MCF 10A (cell line): ENCODE results near the gene ZC3H12C. TPM values are rescaled to one million over a fixed set of nuclear protein-coding genes. Genes with fewer than 3 reads are reported as not detected.
A peak's percentile ranks its signal among the peaks of the same experiment; 100 is the strongest.

Experiments
- BruUV-seq: library from RNA; stranded (reverse); fragments of 400-500 nt; replicated peaks from 2 replicates; lab custom pipeline; 2021; lab: Mats Ljungman, UMichigan
- CTCF ChIA-PET: fragments of 300-600 bp; sonication (Branson Sonifier 250); formaldehyde crosslinking; extraction: SDS; loops from one replicate; lab custom pipeline; 2021; ENCODE audit warnings: antibody characterized with exemption, inconsistent platforms; lab: Yijun Ruan, JAX
- POLR2A ChIA-PET: fragments of 300-600, 350-650 bp; sonication (Branson Sonifier 250); formaldehyde crosslinking; extraction: SDS; loops from one replicate; lab custom pipeline; 2020; ENCODE audit warnings: antibody characterized with exemption, inconsistent platforms; lab: Yijun Ruan, JAX
- DNase-seq: peaks from one replicate; pipeline ENCODE4 v3.0.0-alpha.2; 2018; ENCODE audit not compliant: unreplicated experiment
- H3K27ac Mint-ChIP-seq: one replicate; pipeline ENCODE4 v1.8.0; 2022; ENCODE audit warnings: mild to moderate bottlenecking, low read depth, mixed read lengths; ENCODE audit not compliant: unreplicated experiment
- H3K27me3 Mint-ChIP-seq: one replicate; pipeline ENCODE4 v1.8.0; 2022; ENCODE audit warnings: mixed read lengths; ENCODE audit not compliant: insufficient read depth, unreplicated experiment
- H3K36me3 Mint-ChIP-seq: one replicate; pipeline ENCODE4 v1.8.0; 2022; ENCODE audit warnings: mild to moderate bottlenecking, moderate library complexity, mixed read lengths; ENCODE audit not compliant: insufficient read depth, unreplicated experiment
- H3K4me1 Mint-ChIP-seq: one replicate; pipeline ENCODE4 v1.8.0; 2022; ENCODE audit warnings: mixed read lengths; ENCODE audit not compliant: insufficient read depth, unreplicated experiment
- H3K4me3 Mint-ChIP-seq: one replicate; pipeline ENCODE4 v1.8.0; 2022; ENCODE audit warnings: mild to moderate bottlenecking, moderate library complexity, mixed read lengths; ENCODE audit not compliant: unreplicated experiment
- H3K9me3 Mint-ChIP-seq: one replicate; pipeline ENCODE4 v1.8.0; 2022; ENCODE audit warnings: mixed read lengths; ENCODE audit not compliant: unreplicated experiment
- CTCF ChIP-seq: fragments of 200-600 bp; IDR thresholded peaks from one replicate; pipeline ENCODE4 v1.8.0; 2022; ENCODE audit warnings: antibody characterized with exemption, mild to moderate bottlenecking; ENCODE audit not compliant: unreplicated experiment
- intact Hi-C: fragments of 100-400 bp; cut with micrococcal nuclease; formaldehyde crosslinking; loops from 2 replicates; pipeline ENCODE4 v1.14.1; 2022
- total RNA-seq: library from RNA; stranded (reverse); gene quantifications from 2 replicates; pipeline ENCODE4 v1.2.3, GENCODE V29; 2022

The ZC3H12C gene
- total RNA-seq, 1 experiment from 2014 or later, result 37.7 TPM

DNA sequence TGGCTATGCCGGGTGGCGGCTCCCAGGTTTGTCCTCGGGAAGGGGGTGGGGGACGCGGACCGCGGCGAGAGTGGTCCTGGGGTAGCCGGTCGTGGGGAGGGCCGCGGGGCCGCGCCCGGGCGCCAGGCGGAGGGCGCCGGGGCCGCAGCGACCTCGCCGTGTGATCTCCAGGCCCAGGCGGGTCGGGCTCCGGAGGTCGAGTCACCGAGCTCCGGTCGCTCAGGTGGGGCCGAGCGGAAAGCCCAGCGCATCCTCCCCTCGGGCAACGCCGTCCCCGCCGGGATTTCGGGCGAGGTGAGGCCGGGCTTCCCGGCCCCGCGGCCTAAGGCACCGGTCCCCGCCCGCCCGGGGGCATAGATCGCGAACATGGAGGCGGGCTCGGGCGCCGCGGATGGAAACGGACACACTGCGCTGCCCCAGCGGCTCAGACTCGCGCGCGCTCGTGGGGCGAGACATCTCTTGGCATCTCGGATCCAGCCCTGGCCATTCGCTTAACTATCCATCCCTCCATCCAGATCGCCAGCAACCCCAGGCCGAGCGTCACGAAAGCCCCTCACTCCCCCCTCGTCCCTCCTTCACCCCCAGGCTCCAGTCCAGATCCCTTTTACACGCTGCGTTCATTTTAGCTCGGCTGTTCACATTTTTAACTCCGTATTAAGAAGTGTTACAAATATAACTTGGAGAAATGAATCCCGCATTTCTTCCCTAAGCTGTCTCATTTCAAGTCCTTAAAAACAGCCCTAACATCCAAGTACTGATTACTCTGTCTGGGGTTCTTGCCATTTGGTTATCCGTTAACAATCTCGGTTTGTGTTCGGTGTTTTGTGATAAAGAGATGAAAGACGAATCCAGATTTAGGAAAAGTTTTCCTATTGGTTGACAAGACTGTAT lies 460 bp downstream of the ZC3H12C start:
- CTCF ChIA-PET, result interaction anchor here (0.6 to 1.6 kb wide), 15 partner anchors 8 to 1397 kb away, joined by 3 to 5 read pairs (median 3); no protein-coding TSS in a partner anchor

DNA sequence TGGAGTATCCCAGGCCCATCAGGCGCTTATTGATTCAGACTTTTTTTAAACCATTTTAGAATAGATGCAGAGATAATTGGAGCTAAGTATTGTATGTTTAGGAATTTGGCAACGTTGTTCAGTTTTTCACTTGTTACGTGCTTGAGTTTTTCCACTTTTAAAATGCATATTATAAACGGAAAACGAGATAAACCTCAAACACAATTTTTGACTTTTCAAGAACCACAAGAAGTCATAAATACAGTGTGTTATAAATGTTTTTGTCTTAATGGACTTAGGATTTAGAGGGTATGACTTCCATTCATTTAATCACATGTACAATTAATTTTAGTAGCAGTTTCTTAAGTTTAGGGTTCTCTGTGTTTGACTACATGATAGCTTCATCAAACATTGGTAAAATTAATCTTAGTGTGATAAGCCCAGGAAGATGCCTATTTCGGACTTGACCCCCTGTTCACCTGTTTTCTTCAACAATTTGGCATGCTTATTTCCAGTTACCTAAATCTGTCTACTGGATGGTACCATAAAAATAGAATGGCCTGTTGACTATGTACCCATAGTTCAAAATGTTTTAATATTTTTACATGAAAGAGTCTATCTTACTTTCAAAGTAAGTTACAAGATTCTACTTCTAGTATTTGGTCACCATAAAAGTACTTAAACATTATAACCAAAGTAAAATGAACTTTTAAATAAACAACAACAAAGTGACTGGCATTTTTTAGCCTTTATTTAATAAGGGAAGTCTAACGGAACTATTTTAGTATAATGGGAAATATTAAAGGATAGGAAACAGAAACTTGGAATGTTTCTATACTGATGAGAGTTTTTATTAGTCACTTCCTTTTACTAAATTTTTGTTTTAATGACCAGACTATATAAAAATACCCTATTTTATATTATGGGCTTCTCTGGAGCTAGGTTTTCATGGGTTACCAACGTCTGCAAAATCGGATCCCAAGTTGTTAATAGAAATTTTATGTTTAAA lies 1.4 kb downstream of the ZC3H12C start:
- no peaks in the 10 kb centered on the region for H3K27me3 Mint-ChIP-seq
- no peak for DNase-seq
- peaks cover 12% of the 10 kb centered on the region for H3K36me3 Mint-ChIP-seq
- CTCF ChIA-PET, result interaction anchor here (0.6 to 1.6 kb wide), 11 partner anchors 9 to 1398 kb away, joined by 3 to 6 read pairs (median 3); no protein-coding TSS in a partner anchor
- H3K9me3 Mint-ChIP-seq, result no peaks in the 10 kb centered on the region
- TSS peak; percentile 58 for BruUV-seq
- peak overlapping the region; percentile 98 for H3K27ac Mint-ChIP-seq
- POLR2A ChIA-PET, result interaction anchor here (0.6 to 10.3 kb wide), 36 partner anchors 9 to 1673 kb away, joined by 3 to 197 read pairs (median 7); partner anchors contain the start of gene RDX
- intact Hi-C loops, result loop anchor here (5.0 to 10.0 kb wide), 4 partner anchors 158 to 338 kb away; no protein-coding TSS in a partner anchor
- peak overlapping the region; percentile 98 for H3K4me3 Mint-ChIP-seq
- TF ChIP-seq CTCF, result no peak
- H3K4me1 Mint-ChIP-seq, result peaks cover 26% of the 10 kb centered on the region

More for the DNA sequence above, 460 bp downstream of the ZC3H12C start:
- Mint-ChIP-seq H3K9me3 (no peaks in the 10 kb centered on the region), H3K27me3 (no peaks in the 10 kb centered on the region), H3K36me3 (peaks cover 11% of the 10 kb centered on the region), H3K4me1 (peaks cover 24% of the 10 kb centered on the region), H3K4me3 (peak overlapping the region; percentile 98), H3K27ac (peak overlapping the region; percentile 98)
- POLR2A ChIA-PET, result interaction anchor here (0.6 to 10.3 kb wide), 45 partner anchors 8 to 1674 kb away, joined by 3 to 197 read pairs (median 5); partner anchors contain the start of gene RDX
- no TSS peak for BruUV-seq
- no peak for TF ChIP-seq CTCF
- intact Hi-C loops, result loop anchor here (1.0 to 10.0 kb wide), 5 partner anchors 107 to 281 kb away; no protein-coding TSS in a partner anchor
- peak; percentile 60 for DNase-seq

- no peak for TF ChIP-seq CTCF
- no peaks in the 10 kb centered on the region for H3K9me3 Mint-ChIP-seq
- peaks cover 22% of the 10 kb centered on the region for H3K36me3 Mint-ChIP-seq
- H3K4me1 Mint-ChIP-seq, result peaks cover 34% of the 10 kb centered on the region
- no TSS peak for BruUV-seq
- ChIA-PET CTCF (interaction anchor here (0.6 to 2.8 kb wide), 3 partner anchors 25 to 156 kb away, joined by 3 to 10 read pairs (median 6); no protein-coding TSS in a partner anchor), POLR2A (interaction anchor here (0.7 to 10.3 kb wide), 22 partner anchors 10 to 1396 kb away, joined by 3 to 197 read pairs (median 6); no protein-coding TSS in a partner anchor)
- intact Hi-C loops, result loop anchor here (5.0 to 10.0 kb wide), 3 partner anchors 241 to 337 kb away; no protein-coding TSS in a partner anchor
- DNase-seq, result peak; percentile 84
- no peaks in the 10 kb centered on the region for H3K27me3 Mint-ChIP-seq
- H3K27ac Mint-ChIP-seq, result peak overlapping the region; percentile 98
- peak overlapping the region; percentile 98 for H3K4me3 Mint-ChIP-seq
These were observed 2.4 kb downstream of the ZC3H12C start for GRCh38 chr11:110095554-110095953.
